Ovary (tissue), 9 donors: ENCODE results near the gene IQSEC1. TPM values are rescaled to one million over a fixed set of nuclear protein-coding genes. Genes with fewer than 3 reads are reported as not detected.

Experiments
- DNase-seq, 5 donors: peaks; one replicate each; pipeline ENCODE4 v3.0.0-alpha.2; 2019 to 2020
- H3K27ac ChIP-seq, 2 donors: fragments of 200-600 bp; one replicate each; pipeline versions ENCODE4 v1.5.1 to v1.8.0; 2019 to 2022
- H3K27me3 ChIP-seq: fragments of 200-600 bp; one replicate; pipeline ENCODE4 v1.8.0; 2022
- H3K36me3 ChIP-seq: fragments of 200-600 bp; sonication (generic); one replicate; pipeline ENCODE4 v1.5.1; 2019
- H3K4me1 ChIP-seq: one replicate; pipeline ENCODE4 v1.8.1; 2013; ENCODE audit warnings: mild to moderate bottlenecking, moderate library complexity; ENCODE audit not compliant: insufficient read depth
- H3K4me3 ChIP-seq: fragments of 200-600 bp; sonication (generic); one replicate; pipeline ENCODE4 v1.5.1; 2017
- H3K9me3 ChIP-seq, 2 donors: fragments of 200-600 bp in 1 of 2; sonication (generic) in 1 of 2; one replicate each; pipeline versions ENCODE4 v1.5.1 to v1.8.1; 2013 to 2019; ENCODE audit warnings: mild to moderate bottlenecking in 1 of 2, moderate library complexity in 1 of 2
- CTCF ChIP-seq, 3 donors: fragments of 450-650 bp in 2 of 3; fragments of 200-600 bp in 1 of 3; IDR thresholded peaks; one replicate each; pipeline versions ENCODE4 v1.5.1 to v1.8.0; 2016 to 2022; ENCODE audit warnings: antibody characterized with exemption in 3 of 3, mild to moderate bottlenecking in 1 of 3
- EP300 ChIP-seq: sonication (generic); formaldehyde crosslinking; IDR thresholded peaks from one replicate; pipeline ENCODE4 v1.6.1; 2017; ENCODE audit warnings: antibody characterized with exemption
- POLR2A ChIP-seq: fragments of 450-650 bp; IDR thresholded peaks from one replicate; pipeline ENCODE4 v1.6.1; 2017; ENCODE audit warnings: antibody characterized with exemption, mild to moderate bottlenecking, moderate library complexity
- WGBS, 3 donors: extraction: QIAGEN DNeasy Blood & Tissue Kit in 1 of 3; methylation state at CpG; one replicate each; pipeline versions ENCODE4 v1.1.5 to v1.1.7; 2013 to 2017; 5-methylcytosine and 5-hydroxymethylcytosine counted together
- intact Hi-C, 4 donors: fragments of 100-400 bp; cut with DNase I; formaldehyde crosslinking; loops; one replicate each; pipeline versions ENCODE4 v1.11.0 to v1.15.1; 2022 to 2023
- polyA plus RNA-seq, 2 donors: library from polyadenylated mRNA; stranded (reverse); fragments of 200-250 nt in 1 of 2; fragments of 350-450 nt in 1 of 2; fragmentation: Illumina TruSeq in 1 of 2; extraction: RNeasy Lipid Tissue Mini Kit (QIAGEN cat#74804) in 1 of 2; gene quantifications; one replicate each; pipeline ENCODE4 v1.2.3, GENCODE V29; 2013 to 2014
- total RNA-seq, 7 donors: library from RNA; depleted of rRNA in 2 of 7; stranded (reverse); fragments of >200 nt in 2 of 7; fragmentation: NEBNext Ultra II Directional in 3 of 7; extraction: Animal tissue kit (Norgen Biotek cat#: 25700) in 3 of 7; gene quantifications; one replicate each; pipeline versions ENCODE4 v1.1.0 to v1.2.4, GENCODE V29; 2016 to 2023
- donor health status: DM: no; HTN: no; CAD: no; lungs with moderate emphysema.
- donor health status: DM: no; HTN: no; CAD: no.
- donor health status: Bipolar disorder and iron deficiency.
- donor health status: DM: yes; HTN: yes; CAD: no.
- donor health status: DM: no; HTN: no; CAD: no.
- donor health status: DM: yes; HTN: yes; CAD: no.

Gene IQSEC1
- total and polyA plus RNA-seq, 9 donors, result 20.9 to 55.4 (median 45.1) TPM

GRCh38 chr3:12981306-12982275 is 91.6 kb downstream of the IQSEC1 start:
- Histone ChIP-seq H3K9me3 (no peaks in the 10 kb centered on the region), H3K27me3 (no peaks in the 10 kb centered on the region), H3K36me3 (no peaks in the 10 kb centered on the region), H3K4me3 (no peak overlapping the region), H3K4me1 (no peaks in the 10 kb centered on the region), H3K27ac (no peak overlapping the region)
- TF ChIP-seq POLR2A (no peak), EP300 (no peak), CTCF (IDR thresholded peaks at IDR 0.05) (no peak)
- no peak for DNase-seq
- intact Hi-C loops, result loop anchor here in 1 of 4 donors (10.0 kb wide), 1 partner anchor 117 kb away; no protein-coding TSS in a partner anchor
- WGBS, 3 donors, result 81 to 86% (median 84%) methylated on average over 13 of the region's 13 CpGs

GRCh38 chr3:12980596-12981290 is 92.5 kb downstream of the IQSEC1 start:
- no peak overlapping the region for H3K27ac ChIP-seq
- 81 to 84% (median 82%) methylated on average over 10 of the region's 10 CpGs for WGBS, 3 donors
- intact Hi-C loops, result loop anchor here in 1 of 4 donors (10.0 kb wide), 1 partner anchor 116 kb away; no protein-coding TSS in a partner anchor
- H3K27me3 ChIP-seq, result no peaks in the 10 kb centered on the region
- H3K9me3 ChIP-seq, result no peaks in the 10 kb centered on the region
- H3K36me3 ChIP-seq, result no peaks in the 10 kb centered on the region
- TF ChIP-seq POLR2A (no peak), EP300 (no peak), CTCF (IDR thresholded peaks at IDR 0.05) (no peak)
- H3K4me1 ChIP-seq, result no peaks in the 10 kb centered on the region
- no peak for DNase-seq
- H3K4me3 ChIP-seq, result no peak overlapping the region

GRCh38 chr3:12979947-12980487 is 93.2 kb downstream of the IQSEC1 start:
- Histone ChIP-seq H3K27ac (no peak overlapping the region), H3K4me1 (no peaks in the 10 kb centered on the region), H3K36me3 (no peaks in the 10 kb centered on the region), H3K4me3 (no peak overlapping the region), H3K9me3 (no peaks in the 10 kb centered on the region), H3K27me3 (no peaks in the 10 kb centered on the region)
- intact Hi-C loops, result loop anchor here in 1 of 4 donors (10.0 kb wide), 1 partner anchor 115 kb away; no protein-coding TSS in a partner anchor
- no peak for DNase-seq
- WGBS, 3 donors, result 82 to 92% (median 87%) methylated on average over 4 of the region's 4 CpGs
- TF ChIP-seq POLR2A, result no peak
- no peak for TF ChIP-seq EP300
- TF ChIP-seq CTCF (IDR thresholded peaks at IDR 0.05), result no peak

GRCh38 chr3:12979151-12979946 is 93.9 kb downstream of the IQSEC1 start:
- H3K4me1 ChIP-seq, result no peaks in the 10 kb centered on the region
- H3K27me3 ChIP-seq, result no peaks in the 10 kb centered on the region
- no peak overlapping the region for H3K4me3 ChIP-seq
- TF ChIP-seq POLR2A, result no peak
- no peak for TF ChIP-seq EP300
- no peak for TF ChIP-seq CTCF (IDR thresholded peaks at IDR 0.05)
- no peaks in the 10 kb centered on the region for H3K36me3 ChIP-seq
- intact Hi-C loops, result no loop called here
- H3K9me3 ChIP-seq, result no peaks in the 10 kb centered on the region
- WGBS, 3 donors, result 91 to 93% (median 92%) methylated on average over 20 of the region's 20 CpGs
- no peak overlapping the region for H3K27ac ChIP-seq
- no peak for DNase-seq
